KG1 (cell line): ENCODE data around the gene TCF7L1.
"Not testable (repeated sequence)": the region's sequence is repeated elsewhere in the genome, so short reads cannot be mapped to it uniquely, and the experiment has no call there.

Experiments used
- DNase-seq: peaks from one replicate; lab custom pipeline; 2025; lab: John Stamatoyannopoulos, UW

TCF7L1 gene

GRCh38 chr2:85282914-85283313, 149.7 kb downstream of the TCF7L1 start:
- no peak for DNase-seq

DNA sequence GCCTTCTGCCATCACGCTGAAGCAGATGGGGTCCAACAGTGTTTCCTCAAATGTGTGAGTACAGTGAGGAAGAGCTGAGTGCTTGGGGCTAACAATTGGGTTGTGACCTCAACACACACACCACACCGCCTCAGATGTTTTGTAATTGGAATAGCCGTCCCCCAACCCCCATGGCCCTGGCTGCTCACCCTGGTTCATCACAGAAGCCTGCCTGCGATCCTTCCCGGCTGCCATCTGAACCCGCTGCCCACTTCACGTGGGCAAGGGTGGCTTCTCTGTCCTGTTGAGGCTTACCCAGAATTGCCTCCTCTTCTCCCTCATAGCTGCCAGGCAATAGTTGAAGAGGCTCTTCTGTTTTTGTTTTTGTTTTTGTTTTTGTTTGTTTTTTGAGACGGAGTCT, 150.4 kb downstream of the TCF7L1 start:
- DNase-seq = no peak

DNA sequence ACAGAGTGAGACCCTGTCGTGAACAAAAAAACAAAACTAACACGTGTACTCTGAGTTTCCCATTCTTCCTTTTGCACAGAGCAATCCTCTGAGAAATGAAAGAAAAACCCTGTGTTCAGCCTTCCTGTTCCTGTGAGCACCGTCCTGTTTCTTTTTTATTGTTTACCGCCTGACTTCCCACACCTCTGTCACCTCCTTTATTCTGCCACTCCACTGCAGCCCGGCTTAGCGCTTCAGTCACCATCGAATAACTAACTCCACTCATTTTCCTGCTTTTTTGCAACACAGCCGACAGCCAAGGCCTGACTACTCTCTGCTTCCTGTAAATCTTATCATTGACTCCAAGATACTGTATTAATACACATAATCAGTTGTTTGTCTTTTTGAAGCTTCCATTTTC, 153.7 kb downstream of the TCF7L1 start:
- DNase-seq = no peak

DNA sequence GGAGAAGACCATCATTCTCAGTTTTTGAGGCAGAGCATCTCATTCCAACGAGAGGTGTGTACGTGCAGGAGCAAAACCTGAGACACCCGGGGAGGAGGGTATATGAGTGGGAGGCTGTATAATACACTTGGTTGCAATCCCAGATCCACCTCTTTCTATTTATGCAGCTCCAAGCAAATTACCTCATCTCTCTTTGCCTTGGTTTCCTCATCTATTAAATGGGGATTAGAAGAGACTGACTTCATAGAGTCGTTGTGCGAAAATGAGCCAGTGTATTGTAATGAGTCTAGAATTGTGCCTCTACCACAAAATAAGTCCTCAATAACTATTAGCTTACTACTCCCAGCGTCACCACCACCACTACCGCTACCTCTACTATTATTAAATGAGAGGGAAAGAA, 154.5 kb downstream of the TCF7L1 start:
- no peak for DNase-seq

- DNase-seq = no peak
Measured at GRCh38 chr2:85288244-85288725, 155.1 kb downstream of the TCF7L1 start.

GRCh38 chr2:85291425-85292023, 158.3 kb downstream of the TCF7L1 start:
- DNase-seq = no peak

- no peak for DNase-seq
Measured at GRCh38 chr2:85302121-85302520, 168.9 kb downstream of the TCF7L1 start.

GRCh38 chr2:85303780-85304531, 170.8 kb downstream of the TCF7L1 start:
- no peak for DNase-seq

GRCh38 chr2:85307527-85307897, 174.3 kb downstream of the TCF7L1 start:
- no peak for DNase-seq

GRCh38 chr2:85308201-85308600, 175.0 kb downstream of the TCF7L1 start:
- DNase-seq = no peak

GRCh38 chr2:85308896-85309555, 175.8 kb downstream of the TCF7L1 start:
- no peak for DNase-seq

GRCh38 chr2:85309699-85310321, 176.6 kb downstream of the TCF7L1 start:
- DNase-seq = no peak

DNA sequence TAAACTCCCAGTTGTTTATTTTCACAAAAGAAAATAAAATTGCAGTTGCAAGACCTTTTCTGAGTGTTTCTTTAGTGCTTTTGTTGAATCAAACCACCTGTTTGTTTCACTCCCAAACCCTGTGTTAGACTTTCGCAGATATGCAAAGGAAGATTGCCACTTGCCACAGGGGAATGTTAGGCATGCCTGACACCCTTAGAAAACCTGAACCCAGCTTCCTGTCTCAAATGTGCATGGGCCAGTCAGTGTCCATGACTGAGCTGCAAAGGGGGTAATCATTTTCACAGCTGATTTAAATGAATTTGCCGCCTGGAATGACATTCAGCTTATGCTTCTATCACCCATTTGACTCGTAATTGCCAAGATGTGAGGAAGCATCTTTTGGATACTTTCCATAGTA, 177.1 kb downstream of the TCF7L1 start:
- DNase-seq = no peak

DNA sequence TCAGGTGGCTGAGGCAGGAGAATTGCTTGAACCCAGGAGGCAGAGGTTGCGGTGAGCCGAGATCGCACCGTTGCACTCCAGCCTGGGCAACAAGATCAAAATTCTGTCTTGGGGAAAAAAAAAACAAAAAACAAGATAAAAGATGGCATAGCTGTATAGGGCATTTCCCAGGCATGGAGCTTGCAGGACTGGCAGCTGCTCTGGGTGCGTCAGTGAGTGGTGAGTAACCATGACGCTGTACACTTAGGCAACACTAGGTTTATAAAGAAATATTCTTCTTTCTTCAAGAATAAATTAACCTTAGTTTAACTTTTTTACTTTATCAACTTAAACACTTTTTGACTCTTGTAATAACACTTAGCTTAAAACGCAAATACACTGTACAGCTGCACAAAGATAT, 179.2 kb downstream of the TCF7L1 start:
- DNase-seq = no peak

GRCh38 chr2:85314884-85315242, 181.7 kb downstream of the TCF7L1 start:
- DNase-seq = no peak

DNA sequence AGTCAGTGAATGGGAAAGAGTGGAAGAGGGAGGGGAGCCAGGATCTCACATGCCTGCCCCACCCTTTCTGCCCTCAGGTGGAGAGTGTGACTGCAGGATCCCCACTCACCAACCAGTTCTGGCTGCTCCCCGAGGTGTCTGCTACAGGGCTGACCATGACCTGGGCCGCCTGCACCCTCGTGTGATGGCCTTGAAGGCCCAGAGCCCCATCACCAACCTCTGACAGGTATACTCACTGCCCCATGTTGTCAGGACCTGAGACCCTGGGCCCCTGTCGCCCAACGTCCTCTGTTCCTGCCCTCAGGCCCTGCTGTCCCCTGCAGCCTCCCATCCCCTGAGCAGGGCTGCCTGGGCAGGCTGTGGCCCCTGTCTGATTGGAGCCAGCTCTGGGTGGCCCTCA, 182.7 kb downstream of the TCF7L1 start:
- not testable (repeated sequence) for DNase-seq

DNA sequence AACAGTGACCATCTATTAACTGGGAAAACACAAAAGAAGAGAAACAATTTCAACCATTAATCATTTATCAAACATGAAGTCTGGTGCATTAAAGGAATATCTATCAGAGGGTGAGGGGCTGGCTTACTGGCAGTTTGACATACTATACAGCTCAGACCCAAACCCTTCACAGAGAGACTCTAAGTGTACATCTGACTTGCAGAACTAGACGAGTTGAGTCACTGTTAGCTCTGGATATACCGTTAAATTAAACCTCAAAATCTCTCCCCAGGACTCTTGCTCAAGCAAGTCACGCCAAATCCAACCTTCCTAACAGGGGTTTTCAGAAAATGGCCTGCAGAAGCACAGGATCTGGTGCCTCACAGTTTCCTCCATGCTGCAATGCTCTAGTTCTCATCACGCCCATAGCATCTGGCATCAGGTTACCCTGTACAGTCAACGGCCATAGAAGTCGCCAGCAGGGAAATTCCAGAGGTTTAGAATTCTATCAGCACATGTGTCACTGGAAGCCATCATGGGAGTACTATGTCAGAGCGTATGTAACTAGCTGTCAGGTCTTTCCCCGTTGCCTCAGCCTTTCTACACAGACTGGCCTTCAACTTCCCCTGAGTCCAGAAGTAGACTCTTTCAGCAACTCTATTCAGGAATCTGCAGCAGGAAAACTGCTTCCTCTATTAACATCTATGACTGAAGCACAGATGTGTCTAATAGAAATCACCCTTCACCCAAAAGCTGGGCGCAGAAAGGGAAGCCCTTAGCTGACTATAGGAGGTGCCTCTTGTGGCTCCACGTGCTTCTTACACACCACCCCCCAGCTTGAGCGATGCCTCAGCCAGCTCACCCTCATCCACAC, 185.3 kb downstream of the TCF7L1 start:
- DNase-seq = no peak

DNA sequence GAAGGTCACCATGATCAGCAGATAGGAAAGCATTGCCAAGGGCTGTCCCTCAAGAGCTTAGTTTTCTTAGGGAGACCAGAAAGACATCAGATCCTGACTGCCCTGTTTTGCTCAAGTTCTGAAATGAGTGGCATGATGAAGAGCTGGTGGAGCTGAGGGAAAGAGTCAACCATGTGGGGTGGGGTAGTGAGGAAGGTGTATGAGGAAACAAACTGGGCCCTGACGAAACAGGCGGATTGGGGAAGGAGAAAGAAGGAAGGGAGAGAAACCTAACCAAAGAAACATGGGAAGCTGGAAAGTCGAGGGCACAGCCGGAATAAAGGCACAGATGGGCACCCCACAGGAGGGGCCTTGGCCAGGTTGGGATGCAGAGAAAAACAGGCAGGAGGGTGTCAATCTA, 186.6 kb downstream of the TCF7L1 start:
- DNase-seq = no peak

DNA sequence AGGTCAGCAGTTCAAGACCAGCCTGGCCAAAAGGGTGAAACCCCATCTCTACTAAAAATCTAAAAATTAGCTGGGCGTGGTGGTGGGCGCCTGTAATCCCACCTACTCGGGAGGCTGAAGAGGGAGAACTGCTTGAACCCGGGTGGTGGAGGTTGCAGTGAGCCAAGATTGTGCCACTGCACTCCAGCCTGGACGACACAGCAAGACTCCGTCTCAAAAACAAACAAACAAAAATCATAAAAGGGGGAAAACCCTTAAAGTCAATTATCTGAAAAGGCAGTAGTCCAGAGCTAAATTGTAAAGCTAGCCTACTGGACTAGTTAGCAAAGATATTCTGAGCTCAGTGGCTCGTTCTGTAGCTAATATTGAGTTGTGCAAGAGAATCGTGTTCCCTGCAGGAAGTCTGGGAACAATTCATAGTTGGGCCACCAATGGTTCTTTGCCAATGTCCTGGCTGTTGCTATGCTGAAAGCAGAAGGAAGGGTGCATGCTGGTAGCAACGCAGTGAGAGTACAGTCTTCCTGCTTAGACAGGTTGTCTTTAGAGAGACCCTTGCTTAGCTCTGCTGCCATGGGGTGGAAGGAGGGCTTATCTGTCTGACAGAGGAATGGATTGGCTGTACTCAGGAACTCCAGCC, 190.3 kb downstream of the TCF7L1 start:
- DNase-seq = no peak

GRCh38 chr2:85323988-85324367, 190.8 kb downstream of the TCF7L1 start:
- not testable (repeated sequence) for DNase-seq

GRCh38 chr2:85324639-85325465, 191.7 kb downstream of the TCF7L1 start:
- no peak for DNase-seq
